Endothelial cell of umbilical vein (primary cell): ENCODE results near the gene USP12. TPM values are rescaled to one million over a fixed set of nuclear protein-coding genes. Genes with fewer than 3 reads are reported as not detected.
A peak's percentile ranks its signal among the peaks of the same experiment; 100 is the strongest.

Experiments used
- BruUV-seq: library from RNA; stranded (reverse); fragments of 400-500 nt; replicated peaks from 2 replicates; lab custom pipeline; 2021; lab: Mats Ljungman, UMichigan
- CTCF ChIA-PET: fragments of 300-600, 350-600 bp; sonication (Branson Sonifier 250); formaldehyde crosslinking; loops from one replicate; lab custom pipeline; 2021; ENCODE audit warnings: antibody characterized with exemption, inconsistent platforms; lab: Charles Lee
- POLR2A ChIA-PET: fragments of 300-600, 350-600 bp; sonication (Branson Sonifier 250); formaldehyde crosslinking; loops from one replicate; lab custom pipeline; 2021; ENCODE audit warnings: antibody characterized with exemption, inconsistent platforms; lab: Charles Lee
- DNase-seq: peaks from one replicate; pipeline ENCODE4 v3.0.0-alpha.2; 2011; ENCODE audit warnings: low read depth, low spot score
- FAIRE-seq: peaks from 2 replicates; lab custom pipeline; 2011; peaks lifted over from hg19 to GRCh38; lab: Jason Lieb, UNC
- H2AFZ ChIP-seq: 2 replicates; pipeline ENCODE4 v1.6.0; 2012; ENCODE audit warnings: low read depth, low read length, control low read depth, inconsistent platforms
- H3K27ac ChIP-seq: 2 replicates; pipeline ENCODE4 v1.5.1; 2011; ENCODE audit warnings: low read depth, mild to moderate bottlenecking, control low read depth, low read length, moderate library complexity; ENCODE audit not compliant: insufficient read depth
- H3K27me3 ChIP-seq, 2 experiments: 2 replicates each; pipeline versions ENCODE4 v1.6.0 to v1.6.1; 2011; ENCODE audit warnings: low read length in 2 of 2, mixed read lengths in 1 of 2; ENCODE audit not compliant: control insufficient read depth in 2 of 2, insufficient read depth in 2 of 2
- H3K36me3 ChIP-seq, 2 experiments: 2 replicates in 1 of 2; 3 replicates in 1 of 2; pipeline ENCODE4 v1.5.1; 2011; ENCODE audit warnings: low read length in 2 of 2, mild to moderate bottlenecking in 1 of 2, moderate library complexity in 1 of 2; ENCODE audit not compliant: control insufficient read depth in 2 of 2, insufficient read depth in 2 of 2; ENCODE audit errors: extremely low read depth in 1 of 2
- H3K4me1 ChIP-seq: 3 replicates; pipeline ENCODE4 v1.5.1; 2011; ENCODE audit warnings: mild to moderate bottlenecking, low read length; ENCODE audit not compliant: control insufficient read depth, insufficient read depth; ENCODE audit errors: extremely low read depth
- H3K4me2 ChIP-seq: 2 replicates; pipeline ENCODE4 v1.6.1; 2011; ENCODE audit warnings: low read length, control low read depth, mixed read lengths; ENCODE audit not compliant: insufficient read depth
- H3K4me3 ChIP-seq, 3 experiments: fragments of 200-600 bp in 1 of 3; sonication (generic), shearing (Covaris generic) in 1 of 3; replicated peaks in 1 of 3; 2 replicates each; pipeline ENCODE4 v1.5.1; 2011 to 2016; ENCODE audit warnings: control low read depth in 3 of 3, low read length in 3 of 3, mild to moderate bottlenecking in 2 of 3, inconsistent platforms in 1 of 3, low read depth in 1 of 3, moderate library complexity in 1 of 3; ENCODE audit not compliant: insufficient read depth in 1 of 3
- H3K79me2 ChIP-seq: 2 replicates; pipeline ENCODE4 v1.6.0; 2012; ENCODE audit warnings: low read length, inconsistent platforms; ENCODE audit not compliant: control insufficient read depth, insufficient read depth
- H3K9ac ChIP-seq: replicated peaks from 2 replicates; pipeline ENCODE3; 2011; ENCODE audit warnings: low read length, control low read depth; ENCODE audit not compliant: insufficient read depth; ENCODE audit errors: extremely low read depth
- H3K9me1 ChIP-seq: replicated peaks from 3 replicates; pipeline ENCODE4 v1.6.0; 2011; ENCODE audit warnings: mild to moderate bottlenecking, low read length; ENCODE audit not compliant: control insufficient read depth, insufficient read depth; ENCODE audit errors: extremely low read depth
- H3K9me3 ChIP-seq: replicated peaks from 2 replicates; pipeline ENCODE4 v1.5.1; 2012; ENCODE audit warnings: low read length, inconsistent platforms; ENCODE audit not compliant: control insufficient read depth, insufficient read depth
- H4K20me1 ChIP-seq: replicated peaks from 2 replicates; pipeline ENCODE3; 2011; ENCODE audit warnings: mild to moderate bottlenecking, low read length; ENCODE audit not compliant: control insufficient read depth, insufficient read depth; ENCODE audit errors: extremely low read depth
- CTCF ChIP-seq, 2 donors: IDR thresholded peaks; 1 replicate in 1 of 2; 2 replicates in 1 of 2; pipeline ENCODE4 v1.5.1; 2011; ENCODE audit warnings: low read length in 2 of 2, mild to moderate bottlenecking in 2 of 2, moderate library complexity in 2 of 2, control low read depth in 1 of 2, inconsistent platforms in 1 of 2, low read depth in 1 of 2; ENCODE audit not compliant: insufficient read depth in 1 of 2; ENCODE audit errors: extremely low read depth in 1 of 2
- EZH2 ChIP-seq: IDR thresholded peaks from 2 replicates; pipeline ENCODE4 v1.6.1; 2012; ENCODE audit warnings: borderline replicate concordance, low read depth, mild to moderate bottlenecking, moderate library complexity, low read length, inconsistent platforms; ENCODE audit not compliant: severe bottlenecking
- FOS ChIP-seq: IDR thresholded peaks from 2 replicates; pipeline ENCODE4 v1.6.1; 2011; ENCODE audit warnings: mild to moderate bottlenecking, low read length, moderate library complexity, borderline replicate concordance; ENCODE audit not compliant: insufficient read depth
- GATA2 ChIP-seq: IDR thresholded peaks from 2 replicates; pipeline ENCODE4 v1.7.0; 2011; ENCODE audit warnings: low read depth, mild to moderate bottlenecking, moderate library complexity, mixed read lengths, low read length; ENCODE audit not compliant: insufficient read length, insufficient read depth
- JUN ChIP-seq: IDR thresholded peaks from 2 replicates; pipeline ENCODE4 v1.6.1; 2011; ENCODE audit warnings: borderline replicate concordance, low read depth; ENCODE audit not compliant: insufficient read length, insufficient read depth
- MAX ChIP-seq: IDR thresholded peaks from 2 replicates; pipeline ENCODE4 v1.6.1; 2011; ENCODE audit not compliant: insufficient read depth, insufficient read length
- MYC ChIP-seq: IDR thresholded peaks from one replicate; pipeline ENCODE4 v1.6.1; 2011; ENCODE audit warnings: mild to moderate bottlenecking, low read depth, low read length
- POLR2A ChIP-seq: IDR thresholded peaks from 2 replicates; pipeline ENCODE4 v1.6.1; 2012; ENCODE audit warnings: low read depth, mild to moderate bottlenecking, control low read depth, low read length
- POLR2AphosphoS5 ChIP-seq: IDR thresholded peaks from 2 replicates; pipeline ENCODE4 v1.6.1; 2012; ENCODE audit warnings: low read depth, mild to moderate bottlenecking, control low read depth, low read length, moderate library complexity; ENCODE audit not compliant: insufficient read depth
- dilution Hi-C: fragments of 300-500 bp; cut with MboI; formaldehyde crosslinking; loops from one replicate; pipeline ENCODE4 v1.15.0; 2019; ENCODE audit warnings: low sequenced_read_pairs; ENCODE audit not compliant: extremely low pct_ligation_motif_present
- intact Hi-C: fragments of 100-400 bp; cut with micrococcal nuclease; formaldehyde crosslinking; loops from one replicate; pipeline ENCODE4 v1.10.0; 2022
- polyA plus RNA-seq, 4 experiments: library from polyadenylated mRNA; depleted of rRNA in 3 of 4; stranded (reverse) in 3 of 4; unstranded in 1 of 4; fragments of >200 nt; gene quantifications; 2 replicates each; pipeline versions ENCODE4 v1.2.1 to v1.2.3, GENCODE V29; 2011 to 2012; ENCODE audit warnings: missing spikeins in 1 of 4
- total RNA-seq: library from RNA; stranded (reverse); gene quantifications from 2 replicates; pipeline ENCODE4 v1.2.3, GENCODE V29; 2021

Gene USP12
- total and polyA plus RNA-seq, 2 donors (not counting 3 experiments of a cell fraction or from before 2014, with no cell fraction given), result 6.2 to 33.4 TPM

GRCh38 chr13:27172495-27172842 lies 858 bp upstream of the USP12 start:
- FAIRE-seq, result no peak
- peak overlapping the region; percentile 87 for H3K9ac ChIP-seq
- TF ChIP-seq POLR2A (no peak), POLR2AphosphoS5 (no peak), EZH2 (no peak), MYC (no peak), CTCF (IDR thresholded peaks at IDR 0.05; ENCODE audit: extremely low read depth in 1 of 2, insufficient read depth in 1 of 2, low read depth in 1 of 2, low read length in 2 of 2) (no peak), GATA2 (no peak), MAX (no peak), FOS (no peak), JUN (no peak)
- CTCF ChIA-PET, result interaction anchor here (0.9 to 1.3 kb wide), 6 partner anchors 22 to 187 kb away, joined by 3 to 5 read pairs (median 4); partner anchors contain the start of genes RASL11A and RPL21
- no TSS peak for BruUV-seq
- peak overlapping the region; percentile 73 for H2AFZ ChIP-seq
- H3K4me3 ChIP-seq, result peak overlapping the region; percentile 74 to 86 (median 80)
- intact Hi-C loops (loop anchor here (1.0 kb wide), 3 partner anchors 11 to 98 kb away; partner anchors contain the start of gene RASL11A), dilution Hi-C loops (no loop called here)
- no peaks in the 10 kb centered on the region for H3K36me3 ChIP-seq
- peaks cover 38% of the 10 kb centered on the region for H3K4me1 ChIP-seq
- DNase-seq, result no peak
- no peaks in the 10 kb centered on the region for H3K27me3 ChIP-seq
- H3K9me3 ChIP-seq, result no peaks in the 10 kb centered on the region
- H3K4me2 ChIP-seq, result peak overlapping the region; percentile 90
- POLR2A ChIA-PET, result interaction anchor here (0.6 to 1.4 kb wide), 2 partner anchors 23 to 81 kb away, joined by 3 to 6 read pairs; no protein-coding TSS in a partner anchor
- peak overlapping the region; percentile 88 for H3K27ac ChIP-seq
- no peaks in the 10 kb centered on the region for H3K9me1 ChIP-seq
- peaks cover 37% of the 10 kb centered on the region for H3K79me2 ChIP-seq
- H4K20me1 ChIP-seq, result peaks cover 23% of the 10 kb centered on the region
